ENCODE measurements around the gene TSPAN3.

DNA sequence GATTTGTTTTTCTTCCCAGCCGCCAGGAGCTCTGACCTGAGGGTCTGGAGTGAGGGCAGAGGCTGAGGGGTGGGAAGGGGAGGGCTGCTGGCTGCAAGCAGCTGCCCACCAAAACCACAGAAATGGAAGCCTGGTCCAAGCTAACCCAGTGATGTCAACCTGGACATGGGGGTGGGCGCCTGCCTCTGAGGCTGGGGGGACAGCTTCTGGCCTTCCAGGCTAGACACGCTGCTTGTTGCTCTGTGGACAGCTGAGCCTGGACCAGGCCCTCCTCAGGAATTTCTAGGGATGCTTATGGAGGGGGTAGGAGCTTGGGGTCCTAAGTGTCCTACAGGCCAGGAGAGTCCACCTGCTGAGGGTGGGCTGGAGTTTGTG lies 54.6 kb downstream of the TSPAN3 start:
- TF ChIP-seq, protein P1, sequence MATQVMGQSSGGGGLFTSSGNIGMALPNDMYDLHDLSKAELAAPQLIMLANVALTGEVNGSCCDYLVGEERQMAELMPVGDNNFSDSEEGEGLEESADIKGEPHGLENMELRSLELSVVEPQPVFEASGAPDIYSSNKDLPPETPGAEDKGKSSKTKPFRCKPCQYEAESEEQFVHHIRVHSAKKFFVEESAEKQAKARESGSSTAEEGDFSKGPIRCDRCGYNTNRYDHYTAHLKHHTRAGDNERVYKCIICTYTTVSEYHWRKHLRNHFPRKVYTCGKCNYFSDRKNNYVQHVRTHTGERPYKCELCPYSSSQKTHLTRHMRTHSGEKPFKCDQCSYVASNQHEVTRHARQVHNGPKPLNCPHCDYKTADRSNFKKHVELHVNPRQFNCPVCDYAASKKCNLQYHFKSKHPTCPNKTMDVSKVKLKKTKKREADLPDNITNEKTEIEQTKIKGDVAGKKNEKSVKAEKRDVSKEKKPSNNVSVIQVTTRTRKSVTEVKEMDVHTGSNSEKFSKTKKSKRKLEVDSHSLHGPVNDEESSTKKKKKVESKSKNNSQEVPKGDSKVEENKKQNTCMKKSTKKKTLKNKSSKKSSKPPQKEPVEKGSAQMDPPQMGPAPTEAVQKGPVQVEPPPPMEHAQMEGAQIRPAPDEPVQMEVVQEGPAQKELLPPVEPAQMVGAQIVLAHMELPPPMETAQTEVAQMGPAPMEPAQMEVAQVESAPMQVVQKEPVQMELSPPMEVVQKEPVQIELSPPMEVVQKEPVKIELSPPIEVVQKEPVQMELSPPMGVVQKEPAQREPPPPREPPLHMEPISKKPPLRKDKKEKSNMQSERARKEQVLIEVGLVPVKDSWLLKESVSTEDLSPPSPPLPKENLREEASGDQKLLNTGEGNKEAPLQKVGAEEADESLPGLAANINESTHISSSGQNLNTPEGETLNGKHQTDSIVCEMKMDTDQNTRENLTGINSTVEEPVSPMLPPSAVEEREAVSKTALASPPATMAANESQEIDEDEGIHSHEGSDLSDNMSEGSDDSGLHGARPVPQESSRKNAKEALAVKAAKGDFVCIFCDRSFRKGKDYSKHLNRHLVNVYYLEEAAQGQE (IDR thresholded peaks at IDR 0.05; ENCODE audit: insufficient replicate concordance, low read depth), result no peak
- TF ChIP-seq, protein P2, sequence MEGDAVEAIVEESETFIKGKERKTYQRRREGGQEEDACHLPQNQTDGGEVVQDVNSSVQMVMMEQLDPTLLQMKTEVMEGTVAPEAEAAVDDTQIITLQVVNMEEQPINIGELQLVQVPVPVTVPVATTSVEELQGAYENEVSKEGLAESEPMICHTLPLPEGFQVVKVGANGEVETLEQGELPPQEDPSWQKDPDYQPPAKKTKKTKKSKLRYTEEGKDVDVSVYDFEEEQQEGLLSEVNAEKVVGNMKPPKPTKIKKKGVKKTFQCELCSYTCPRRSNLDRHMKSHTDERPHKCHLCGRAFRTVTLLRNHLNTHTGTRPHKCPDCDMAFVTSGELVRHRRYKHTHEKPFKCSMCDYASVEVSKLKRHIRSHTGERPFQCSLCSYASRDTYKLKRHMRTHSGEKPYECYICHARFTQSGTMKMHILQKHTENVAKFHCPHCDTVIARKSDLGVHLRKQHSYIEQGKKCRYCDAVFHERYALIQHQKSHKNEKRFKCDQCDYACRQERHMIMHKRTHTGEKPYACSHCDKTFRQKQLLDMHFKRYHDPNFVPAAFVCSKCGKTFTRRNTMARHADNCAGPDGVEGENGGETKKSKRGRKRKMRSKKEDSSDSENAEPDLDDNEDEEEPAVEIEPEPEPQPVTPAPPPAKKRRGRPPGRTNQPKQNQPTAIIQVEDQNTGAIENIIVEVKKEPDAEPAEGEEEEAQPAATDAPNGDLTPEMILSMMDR (IDR thresholded peaks at IDR 0.05; ENCODE audit: insufficient read depth, low read length), result no peak
- TF ChIP-seq POLR2AphosphoS5 (IDR thresholded peaks at IDR 0.05; ENCODE audit: low read depth), result no peak
